ENCODE measurements around the gene CDHR4.

The CDHR4 gene

DNA sequence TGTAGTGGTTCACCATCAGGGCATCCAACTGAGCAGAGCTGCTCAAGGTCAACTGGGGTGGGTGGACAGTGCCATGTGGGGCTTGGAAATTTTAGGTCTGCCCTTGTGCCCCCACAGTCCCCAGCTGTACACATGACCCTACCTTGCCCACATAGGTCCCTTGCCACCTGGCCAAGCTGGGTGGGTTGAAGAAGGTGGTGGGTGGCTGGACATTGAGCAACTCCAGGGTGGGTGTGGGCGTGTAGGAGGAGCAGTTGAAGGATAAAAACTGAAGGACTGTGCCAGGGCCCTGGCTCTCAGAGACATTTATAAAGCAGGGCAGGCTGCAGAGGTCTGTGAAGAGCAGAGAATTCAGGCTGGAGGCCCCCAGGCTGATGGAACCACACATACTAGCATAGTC is 568 bp downstream of the CDHR4 start:
- Histone ChIP-seq H3K27me3 (replicated peaks; ENCODE audit: control insufficient read depth, insufficient read depth, low read length) (no peaks in the 10 kb centered on the region), H3K4me3 (replicated peaks; ENCODE audit: low read depth, low read length) (no peak overlapping the region), H3K36me3 (ENCODE audit: control insufficient read depth, insufficient read depth, low read length) (no peaks in the 10 kb centered on the region)
- no peak for TF ChIP-seq CTCF (IDR thresholded peaks at IDR 0.05; ENCODE audit: insufficient read depth, low read length, poor library complexity, severe bottlenecking)
- DNase-seq (ENCODE audit: extremely low read depth, insufficient read length): no peak

GRCh38 chr3:49794926-49795905 is 4.5 kb downstream of the CDHR4 start:
- Histone ChIP-seq H3K4me3 (replicated peaks; ENCODE audit: low read depth, low read length) (no peak overlapping the region), H3K36me3 (ENCODE audit: control insufficient read depth, insufficient read depth, low read length) (no peaks in the 10 kb centered on the region), H3K27me3 (replicated peaks; ENCODE audit: control insufficient read depth, insufficient read depth, low read length) (no peaks in the 10 kb centered on the region)
- DNase-seq (ENCODE audit: extremely low read depth, insufficient read length): no peak
- no peak for TF ChIP-seq CTCF (IDR thresholded peaks at IDR 0.05; ENCODE audit: insufficient read depth, low read length, poor library complexity, severe bottlenecking)

DNA sequence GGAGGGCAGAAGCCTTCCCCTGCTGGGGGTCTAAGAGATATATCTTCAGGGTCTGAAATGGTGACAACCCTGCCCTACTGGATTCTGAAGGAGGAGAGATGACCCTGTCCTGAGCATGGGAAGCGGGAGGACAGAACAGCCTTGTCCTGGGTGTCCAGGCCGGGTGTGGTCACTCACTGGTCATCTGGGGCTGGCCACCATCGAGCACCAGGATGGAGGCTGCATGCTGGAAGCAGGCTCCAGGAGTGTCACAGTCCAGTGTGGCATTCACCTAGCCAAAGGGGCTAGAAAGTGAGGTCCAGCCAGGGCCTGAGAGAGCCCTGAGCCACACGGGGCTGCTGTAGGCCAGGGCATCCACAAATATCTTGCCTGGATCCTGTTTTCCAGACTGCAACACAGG is 5.2 kb downstream of the CDHR4 start:
- no peak for TF ChIP-seq CTCF (IDR thresholded peaks at IDR 0.05; ENCODE audit: insufficient read depth, low read length, poor library complexity, severe bottlenecking)
- no peaks in the 10 kb centered on the region for H3K27me3 ChIP-seq (replicated peaks; ENCODE audit: control insufficient read depth, insufficient read depth, low read length)
- H3K36me3 ChIP-seq (ENCODE audit: control insufficient read depth, insufficient read depth, low read length): no peaks in the 10 kb centered on the region
- no peak for DNase-seq (ENCODE audit: extremely low read depth, insufficient read length)
- no peak overlapping the region for H3K4me3 ChIP-seq (replicated peaks; ENCODE audit: low read depth, low read length)

GRCh38 chr3:49793486-49794085 is 6.1 kb downstream of the CDHR4 start:
- Histone ChIP-seq H3K4me3 (replicated peaks; ENCODE audit: low read depth, low read length) (no peak overlapping the region), H3K36me3 (ENCODE audit: control insufficient read depth, insufficient read depth, low read length) (no peaks in the 10 kb centered on the region), H3K27me3 (replicated peaks; ENCODE audit: control insufficient read depth, insufficient read depth, low read length) (no peaks in the 10 kb centered on the region)
- DNase-seq (ENCODE audit: extremely low read depth, insufficient read length): no peak
- no peak for TF ChIP-seq CTCF (IDR thresholded peaks at IDR 0.05; ENCODE audit: insufficient read depth, low read length, poor library complexity, severe bottlenecking)

- Histone ChIP-seq H3K27me3 (replicated peaks; ENCODE audit: control insufficient read depth, insufficient read depth, low read length) (no peaks in the 10 kb centered on the region), H3K4me3 (replicated peaks; ENCODE audit: low read depth, low read length) (no peak overlapping the region)
- no peak for DNase-seq (ENCODE audit: extremely low read depth, insufficient read length)
Observed at GRCh38 chr3:49792371-49793150, 7.1 kb downstream of the CDHR4 start.

More at GRCh38 chr3:49792371-49793150, 7.1 kb downstream of the CDHR4 start:
- H3K36me3 ChIP-seq (ENCODE audit: control insufficient read depth, insufficient read depth, low read length): no peaks in the 10 kb centered on the region
- TF ChIP-seq CTCF (IDR thresholded peaks at IDR 0.05; ENCODE audit: insufficient read depth, low read length, poor library complexity, severe bottlenecking): no peak
